Dendritic cell treated with granulocyte-macrophage colony-stimulating factor and Interleukin-4, amounts not matched to agents 40 ng/mL and 50 ng/mL, for 4 days (primary cell): ENCODE results near the gene TLE2.
"Not testable (repeated sequence)": the region's sequence is repeated elsewhere in the genome, so short reads cannot be mapped to it uniquely, and the experiment has no call there.

Experiments
- H3K27ac Mint-ChIP-seq: one replicate; pipeline ENCODE4 v1.8.0; 2022; ENCODE audit warnings: mild to moderate bottlenecking, mixed read lengths
- H3K27me3 Mint-ChIP-seq: one replicate; pipeline ENCODE4 v1.8.0; 2022; ENCODE audit warnings: mild to moderate bottlenecking, mixed read lengths
- H3K36me3 Mint-ChIP-seq: one replicate; pipeline ENCODE4 v1.8.0; 2022; ENCODE audit warnings: low read depth, mixed read lengths
- H3K4me1 Mint-ChIP-seq: one replicate; pipeline ENCODE4 v1.8.0; 2022; ENCODE audit warnings: low read depth, mixed read lengths
- H3K4me3 Mint-ChIP-seq: one replicate; pipeline ENCODE4 v1.8.0; 2022; ENCODE audit warnings: mild to moderate bottlenecking, moderate library complexity, mixed read lengths
- H3K9me3 Mint-ChIP-seq: one replicate; pipeline ENCODE4 v1.8.0; 2022; ENCODE audit warnings: mixed read lengths
- intact Hi-C: fragments of 100-400 bp; cut with micrococcal nuclease; formaldehyde crosslinking; loops from one replicate; pipeline ENCODE4 v1.15.0; 2022

The TLE2 gene

GRCh38 chr19:3024509-3024869 lies 4.6 kb downstream of the TLE2 start:
- H3K9me3 Mint-ChIP-seq = no peaks in the 10 kb centered on the region
- H3K27me3 Mint-ChIP-seq = peaks cover 74% of the 10 kb centered on the region
- no peaks in the 10 kb centered on the region for H3K4me1 Mint-ChIP-seq
- no peak overlapping the region for H3K27ac Mint-ChIP-seq
- H3K4me3 Mint-ChIP-seq = no peak overlapping the region
- intact Hi-C loops = no loop called here
- no peaks in the 10 kb centered on the region for H3K36me3 Mint-ChIP-seq

DNA sequence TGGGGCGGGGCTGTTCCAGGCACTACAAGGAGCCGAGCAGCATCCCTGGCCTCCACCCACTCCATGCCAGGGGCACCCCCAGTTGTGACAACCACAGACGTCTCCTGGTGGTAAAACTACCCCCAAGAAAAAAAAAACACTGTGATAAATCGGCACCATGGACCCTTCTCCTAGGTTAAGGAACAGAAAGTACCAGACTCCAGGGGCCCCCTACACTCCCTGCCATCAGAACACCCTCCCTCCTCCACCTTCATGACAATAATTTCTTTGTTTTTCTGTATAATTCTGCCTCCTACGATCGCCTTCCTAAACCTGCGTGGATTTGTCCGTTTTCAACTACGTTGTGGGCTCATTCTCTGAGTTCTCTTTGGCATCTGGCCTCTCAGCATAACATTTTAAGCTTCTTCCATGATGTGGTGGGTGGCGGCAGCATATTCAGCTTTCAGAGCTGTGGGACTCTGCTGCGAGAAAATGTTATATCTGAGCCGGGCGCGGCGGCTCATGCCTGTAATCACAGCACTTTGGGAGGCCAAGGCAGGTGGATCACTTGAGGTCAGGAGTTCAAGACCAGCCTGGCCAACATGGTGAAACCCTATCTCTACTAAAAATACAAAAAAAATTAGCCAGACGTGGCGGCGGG lies 8.6 kb downstream of the TLE2 start:
- no peaks in the 10 kb centered on the region for H3K36me3 Mint-ChIP-seq
- H3K9me3 Mint-ChIP-seq = no peaks in the 10 kb centered on the region
- peaks cover 43% of the 10 kb centered on the region for H3K27me3 Mint-ChIP-seq
- intact Hi-C loops = no loop called here
- no peak overlapping the region for H3K4me3 Mint-ChIP-seq
- H3K4me1 Mint-ChIP-seq = no peaks in the 10 kb centered on the region
- H3K27ac Mint-ChIP-seq = no peak overlapping the region

DNA sequence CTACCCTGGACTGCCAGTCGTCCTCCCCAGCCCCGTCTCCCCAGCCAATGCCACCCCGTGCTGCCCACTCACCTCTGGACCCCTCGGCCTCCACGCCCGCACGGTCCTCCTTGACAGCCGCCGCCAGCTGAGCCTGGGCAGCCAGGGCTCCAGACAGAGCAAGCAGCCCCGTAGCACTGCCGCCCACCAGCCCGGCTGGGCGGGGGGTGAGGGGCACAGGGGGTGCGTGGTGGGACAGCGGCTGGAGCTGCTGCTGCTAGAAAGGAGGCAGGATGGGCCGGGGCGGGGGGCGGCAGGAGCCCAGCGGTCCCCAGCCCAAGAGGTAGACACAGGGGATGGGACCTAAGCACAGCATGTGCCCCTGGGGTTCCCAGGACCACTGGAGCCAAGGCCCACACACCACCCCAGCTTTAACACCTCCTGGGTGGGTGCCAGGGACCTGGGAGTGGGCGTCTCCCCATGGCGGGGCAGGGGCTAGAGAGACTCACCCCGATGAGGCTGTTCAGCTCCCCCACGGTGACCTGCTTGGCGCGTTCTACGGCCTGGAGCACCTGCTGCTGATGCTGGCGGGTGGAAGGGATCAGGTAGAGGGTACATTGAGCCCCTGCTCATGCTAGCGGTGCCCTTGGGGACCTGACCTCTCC lies 9.7 kb downstream of the TLE2 start:
- no peaks in the 10 kb centered on the region for H3K9me3 Mint-ChIP-seq
- no peak overlapping the region for H3K4me3 Mint-ChIP-seq
- H3K27ac Mint-ChIP-seq = no peak overlapping the region
- H3K27me3 Mint-ChIP-seq = peaks cover 32% of the 10 kb centered on the region
- H3K4me1 Mint-ChIP-seq = no peaks in the 10 kb centered on the region
- intact Hi-C loops = no loop called here
- H3K36me3 Mint-ChIP-seq = no peaks in the 10 kb centered on the region

DNA sequence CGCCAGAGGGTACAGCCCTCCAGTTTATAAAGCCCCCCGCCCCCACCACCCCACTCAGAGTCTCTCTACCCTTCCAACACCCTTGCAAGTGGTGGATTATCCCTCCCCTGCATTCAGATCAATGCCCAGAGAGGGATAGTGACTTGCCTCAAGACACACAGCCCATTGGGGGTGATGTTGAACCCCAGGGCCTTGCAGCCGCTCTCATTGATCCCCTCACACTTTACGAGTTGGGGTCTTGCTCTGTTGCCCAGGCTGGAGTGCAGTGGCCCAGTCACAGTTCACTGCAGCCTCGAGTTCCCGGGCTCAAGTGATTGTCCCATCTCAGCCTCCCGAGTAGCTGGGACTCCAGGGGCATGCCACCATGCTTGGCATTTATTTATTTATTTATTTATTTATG lies 11.2 kb downstream of the TLE2 start:
- Mint-ChIP-seq H3K4me3 (no peak overlapping the region), H3K27ac (no peak overlapping the region), H3K9me3 (no peaks in the 10 kb centered on the region), H3K36me3 (no peaks in the 10 kb centered on the region), H3K4me1 (no peaks in the 10 kb centered on the region), H3K27me3 (peaks cover 20% of the 10 kb centered on the region)
- intact Hi-C loops = no loop called here

DNA sequence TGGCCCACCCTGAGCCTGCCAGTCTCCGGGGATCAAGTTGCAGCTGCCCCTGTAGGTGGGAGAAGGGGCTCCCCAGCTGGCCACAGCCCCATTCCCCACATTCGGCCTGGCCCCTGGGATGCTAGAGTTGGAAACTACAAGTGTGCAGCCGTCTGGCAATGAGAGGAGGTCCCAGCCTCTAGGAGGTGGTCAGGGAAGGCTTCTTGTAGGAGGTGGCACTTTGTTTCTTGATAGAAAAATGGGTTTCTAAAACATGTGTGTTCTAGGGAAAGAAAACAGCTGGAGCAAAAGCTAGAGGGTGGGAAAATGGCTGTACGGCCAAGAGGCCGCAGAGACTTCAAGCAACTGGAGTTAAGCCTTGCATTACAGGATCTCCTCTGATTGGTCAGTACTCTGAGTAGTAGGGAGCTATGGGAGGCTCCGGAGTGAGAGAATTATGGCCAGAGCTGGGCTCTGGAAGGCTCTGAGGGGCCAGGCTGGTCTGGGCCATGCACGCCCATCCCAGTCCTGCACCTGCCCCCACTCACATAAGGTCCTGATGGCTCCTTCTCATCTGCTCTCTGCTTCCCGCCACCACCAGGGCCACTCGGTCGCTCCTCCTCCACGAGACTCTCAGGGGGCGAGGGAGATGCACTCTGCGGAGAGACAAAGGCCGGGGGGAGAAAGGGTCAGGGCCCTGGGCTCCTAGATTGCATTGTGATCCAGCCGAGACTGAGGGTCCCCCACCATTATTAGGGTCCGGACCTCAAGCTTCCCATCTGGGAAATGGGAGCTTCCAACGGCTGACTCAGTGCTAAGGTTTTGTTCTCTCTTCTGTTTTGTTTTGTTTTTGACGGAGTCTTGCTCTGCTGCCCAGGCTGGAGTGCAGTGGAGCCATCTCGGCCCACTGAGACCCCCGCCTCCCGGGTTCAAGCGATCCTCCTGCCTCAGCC lies 13.7 kb downstream of the TLE2 start:
- intact Hi-C loops = no loop called here
- H3K27me3 Mint-ChIP-seq = peaks cover 21% of the 10 kb centered on the region
- no peak overlapping the region for H3K27ac Mint-ChIP-seq
- no peaks in the 10 kb centered on the region for H3K4me1 Mint-ChIP-seq
- no peaks in the 10 kb centered on the region for H3K36me3 Mint-ChIP-seq
- no peaks in the 10 kb centered on the region for H3K9me3 Mint-ChIP-seq
- no peak overlapping the region for H3K4me3 Mint-ChIP-seq

DNA sequence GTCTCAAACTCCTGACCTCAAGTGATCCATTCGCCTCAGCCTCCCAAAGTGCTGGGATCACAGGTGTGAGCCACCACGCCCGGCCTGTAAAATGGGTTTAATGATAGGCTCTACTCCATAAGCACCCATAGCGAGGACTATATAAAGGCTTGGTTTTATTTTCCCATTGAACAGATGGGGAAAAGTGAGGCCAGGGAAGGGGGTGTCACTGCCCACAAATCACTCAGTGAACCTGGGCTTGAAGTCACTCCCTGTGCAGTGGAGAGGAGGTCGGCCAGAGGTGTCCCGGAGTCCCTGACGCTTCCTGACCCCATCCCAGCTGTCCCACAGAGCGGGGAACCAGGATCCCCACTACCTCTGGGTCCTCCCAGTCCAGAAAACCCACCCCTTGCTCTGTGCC lies 14.9 kb downstream of the TLE2 start:
- H3K4me3 Mint-ChIP-seq = no peak overlapping the region
- no peaks in the 10 kb centered on the region for H3K36me3 Mint-ChIP-seq
- intact Hi-C loops = no loop called here
- H3K27ac Mint-ChIP-seq = no peak overlapping the region
- H3K9me3 Mint-ChIP-seq = no peaks in the 10 kb centered on the region
- peaks cover 16% of the 10 kb centered on the region for H3K27me3 Mint-ChIP-seq
- H3K4me1 Mint-ChIP-seq = no peaks in the 10 kb centered on the region

GRCh38 chr19:3013263-3013725 lies 15.8 kb downstream of the TLE2 start:
- no peaks in the 10 kb centered on the region for H3K36me3 Mint-ChIP-seq
- no peaks in the 10 kb centered on the region for H3K9me3 Mint-ChIP-seq

GRCh38 chr19:3012621-3013262 lies 16.3 kb downstream of the TLE2 start:
- Mint-ChIP-seq H3K27me3 (peaks cover 12% of the 10 kb centered on the region), H3K27ac (no peak overlapping the region), H3K4me3 (no peak overlapping the region), H3K4me1 (no peaks in the 10 kb centered on the region), H3K36me3 (no peaks in the 10 kb centered on the region), H3K9me3 (no peaks in the 10 kb centered on the region)
- intact Hi-C loops = no loop called here

More at GRCh38 chr19:3013263-3013725, 15.8 kb downstream of the TLE2 start:
- Mint-ChIP-seq H3K27me3 (peaks cover 12% of the 10 kb centered on the region), H3K4me3 (no peak overlapping the region), H3K4me1 (no peaks in the 10 kb centered on the region), H3K27ac (no peak overlapping the region)
- intact Hi-C loops = no loop called here

DNA sequence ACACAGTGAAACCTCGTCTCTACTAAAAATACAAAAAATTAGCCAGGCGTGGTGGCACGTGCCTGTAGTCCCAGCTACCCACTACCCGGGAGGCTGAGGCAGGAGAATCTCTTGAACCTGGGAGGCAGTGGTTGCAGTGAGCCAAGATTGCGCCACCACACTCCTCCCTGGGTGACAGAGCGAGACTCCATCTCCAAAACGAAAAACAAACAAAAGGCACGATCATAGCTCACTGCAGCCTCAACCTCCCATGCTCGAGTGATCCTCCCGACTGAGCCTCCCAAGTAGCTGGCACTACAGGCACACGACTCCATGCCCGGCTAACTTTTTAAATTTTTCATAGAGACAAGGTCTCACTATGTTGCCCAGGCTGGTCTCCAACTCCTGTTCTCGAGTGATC lies 17.0 kb downstream of the TLE2 start:
- H3K4me1 Mint-ChIP-seq, intact Hi-C loops, H3K27ac Mint-ChIP-seq, H3K4me3 Mint-ChIP-seq, H3K36me3 Mint-ChIP-seq, H3K9me3 Mint-ChIP-seq: not testable (repeated sequence)
- peaks cover 12% of the 10 kb centered on the region for H3K27me3 Mint-ChIP-seq

DNA sequence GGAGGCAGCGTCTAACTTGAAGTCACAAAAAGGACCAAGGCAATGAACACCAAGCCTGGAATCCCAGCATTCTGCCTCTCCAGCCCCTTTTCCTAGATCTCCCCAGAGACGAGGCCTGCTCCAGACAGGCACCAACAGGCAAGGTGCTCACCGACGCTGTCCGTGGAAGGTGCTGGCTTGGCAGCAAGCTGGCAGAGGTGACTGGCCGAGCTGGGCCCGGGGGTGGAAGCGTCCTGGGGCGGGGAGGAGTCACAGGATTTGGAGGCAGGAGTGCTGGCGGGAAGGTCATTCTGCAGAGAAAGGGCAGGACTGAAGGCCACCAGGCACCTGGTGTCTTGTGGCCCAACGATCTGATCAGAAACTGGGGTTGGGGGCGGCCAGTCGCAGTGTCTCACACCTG lies 18.2 kb downstream of the TLE2 start:
- Mint-ChIP-seq H3K4me1 (no peaks in the 10 kb centered on the region), H3K27me3 (peaks cover 12% of the 10 kb centered on the region), H3K27ac (no peak overlapping the region), H3K4me3 (no peak overlapping the region), H3K9me3 (no peaks in the 10 kb centered on the region), H3K36me3 (no peaks in the 10 kb centered on the region)
- intact Hi-C loops = no loop called here

- Mint-ChIP-seq H3K27me3 (peaks cover 26% of the 10 kb centered on the region), H3K9me3 (no peaks in the 10 kb centered on the region), H3K4me1 (no peaks in the 10 kb centered on the region), H3K36me3 (no peaks in the 10 kb centered on the region), H3K4me3 (no peak overlapping the region), H3K27ac (no peak overlapping the region)
- intact Hi-C loops = no loop called here
Measured at GRCh38 chr19:3008994-3009393, 20.1 kb downstream of the TLE2 start.

DNA sequence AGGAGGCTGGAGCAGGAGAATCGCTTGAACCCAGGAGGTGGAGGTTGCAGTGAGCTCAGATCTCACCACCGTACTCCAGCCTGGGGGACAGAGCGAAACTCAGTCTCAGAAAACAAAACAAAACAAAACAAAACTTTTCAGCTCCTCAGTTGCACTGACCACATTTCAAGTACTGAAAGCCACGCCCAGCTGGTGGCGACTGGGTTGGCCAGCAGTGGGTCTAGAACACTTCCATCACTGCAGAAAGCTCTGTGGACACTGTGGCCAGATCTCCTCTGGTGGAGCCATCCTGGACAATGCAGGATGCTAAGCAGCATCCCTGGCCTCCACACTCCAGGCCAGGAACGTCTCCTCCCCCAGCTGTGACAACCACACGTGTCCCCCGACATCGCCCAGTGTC lies 21.1 kb downstream of the TLE2 start:
- Mint-ChIP-seq H3K27ac (no peak overlapping the region), H3K36me3 (no peaks in the 10 kb centered on the region), H3K27me3 (peaks cover 24% of the 10 kb centered on the region), H3K9me3 (no peaks in the 10 kb centered on the region), H3K4me1 (no peaks in the 10 kb centered on the region), H3K4me3 (no peak overlapping the region)
- intact Hi-C loops = no loop called here

DNA sequence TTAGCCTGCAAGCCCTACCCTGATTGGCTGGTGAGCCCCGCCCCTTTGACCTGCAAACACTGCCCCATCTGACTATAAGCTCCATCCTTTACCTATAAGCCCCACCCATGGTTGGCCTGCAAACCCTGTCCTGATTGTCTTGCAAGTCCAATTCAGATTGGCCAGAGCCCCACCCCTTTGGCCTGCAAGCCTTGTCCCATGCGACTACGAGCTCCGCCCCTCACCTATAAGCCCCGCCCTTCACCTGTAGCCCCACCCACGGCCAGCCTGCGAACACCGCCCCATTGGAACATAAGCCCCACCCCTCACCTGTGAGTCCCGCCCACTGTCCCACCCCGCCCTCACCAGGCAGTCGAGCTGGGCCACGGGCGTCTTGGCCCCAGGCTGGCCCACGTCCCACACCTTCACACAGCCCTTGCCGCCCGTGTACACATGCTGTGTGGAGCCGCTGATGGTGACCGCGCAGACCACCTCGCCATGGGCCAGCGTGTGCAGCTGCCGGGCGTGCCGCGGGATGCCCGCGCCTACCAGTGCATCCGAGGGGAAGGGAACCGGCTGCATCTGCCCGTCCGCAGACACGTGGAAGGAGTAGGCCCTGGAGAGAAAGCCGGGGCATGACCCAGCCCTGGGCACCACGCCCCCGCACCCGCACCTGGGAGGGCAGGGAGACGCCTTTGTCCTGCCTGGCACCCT lies 22.9 kb downstream of the TLE2 start:
- Mint-ChIP-seq H3K4me3 (no peak overlapping the region), H3K27me3 (peaks cover 20% of the 10 kb centered on the region), H3K27ac (no peak overlapping the region), H3K9me3 (no peaks in the 10 kb centered on the region), H3K4me1 (no peaks in the 10 kb centered on the region), H3K36me3 (no peaks in the 10 kb centered on the region)
- intact Hi-C loops = no loop called here
